Hepatocyte (in vitro differentiated cells): Measurements from ENCODE around the gene CFAP69.

Experiments
- EZH2 ChIP-seq: fragments of 200-600 bp; sonication (generic); IDR thresholded peaks from 2 replicates; pipeline ENCODE4 v1.6.1; 2016; ENCODE audit warnings: antibody characterized with exemption, mild to moderate bottlenecking, borderline replicate concordance
- EZH2phosphoT487 ChIP-seq: fragments of 200-600 bp; sonication (generic); IDR thresholded peaks from one replicate; pipeline ENCODE4 v1.6.1; 2018; ENCODE audit warnings: antibody characterized with exemption, mild to moderate bottlenecking, low read depth, moderate library complexity; ENCODE audit not compliant: unreplicated experiment, severe bottlenecking
- TF ChIP-seq, protein P1 (sequence below): fragments of 200-600 bp; sonication (generic); IDR thresholded peaks from 2 replicates; pipeline ENCODE4 v1.5.1; 2016; ENCODE audit warnings: antibody characterized with exemption, mild to moderate bottlenecking; ENCODE audit not compliant: poor library complexity

DNA sequence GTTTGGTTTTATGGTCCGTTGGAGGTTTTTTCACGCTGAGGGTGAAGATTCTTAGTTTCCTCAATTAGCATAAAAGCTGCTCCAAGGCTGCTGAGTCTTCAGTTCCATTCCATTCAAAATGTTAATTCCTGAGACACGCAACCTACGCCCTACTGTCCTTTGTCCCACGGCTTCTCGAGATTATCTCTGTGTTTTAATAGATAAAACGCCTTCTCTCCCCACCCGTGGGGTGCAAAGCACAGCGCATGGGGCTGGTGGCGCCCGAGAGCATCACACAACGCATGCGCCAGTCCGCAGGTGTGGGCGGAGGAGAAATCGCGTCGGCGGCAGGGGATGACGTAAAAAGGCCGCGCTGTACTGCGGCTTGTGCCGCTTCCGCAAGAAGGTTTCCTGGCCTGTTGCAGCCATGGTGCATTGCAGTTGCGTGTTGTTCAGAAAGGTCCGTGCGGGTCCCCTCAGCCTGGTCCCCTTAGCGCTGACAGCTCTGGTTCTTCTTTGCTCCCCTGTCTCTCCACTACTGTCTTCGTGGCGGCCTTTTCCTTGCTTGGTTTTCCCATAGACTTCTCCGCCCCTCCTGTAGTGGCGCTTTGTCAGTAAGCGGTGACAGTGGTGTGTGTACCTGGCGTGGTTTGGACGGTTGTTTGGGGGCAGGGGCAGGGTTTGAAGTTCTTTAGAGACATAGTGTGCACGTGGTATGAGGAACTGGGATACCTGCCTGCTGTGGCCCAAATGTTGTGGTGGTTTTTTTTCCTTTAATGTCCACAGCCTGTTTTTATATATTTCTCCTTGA, 101.6 kb downstream of the CFAP69 start, which contains the start of gene GTPBP10:
- TF ChIP-seq, protein P1, sequence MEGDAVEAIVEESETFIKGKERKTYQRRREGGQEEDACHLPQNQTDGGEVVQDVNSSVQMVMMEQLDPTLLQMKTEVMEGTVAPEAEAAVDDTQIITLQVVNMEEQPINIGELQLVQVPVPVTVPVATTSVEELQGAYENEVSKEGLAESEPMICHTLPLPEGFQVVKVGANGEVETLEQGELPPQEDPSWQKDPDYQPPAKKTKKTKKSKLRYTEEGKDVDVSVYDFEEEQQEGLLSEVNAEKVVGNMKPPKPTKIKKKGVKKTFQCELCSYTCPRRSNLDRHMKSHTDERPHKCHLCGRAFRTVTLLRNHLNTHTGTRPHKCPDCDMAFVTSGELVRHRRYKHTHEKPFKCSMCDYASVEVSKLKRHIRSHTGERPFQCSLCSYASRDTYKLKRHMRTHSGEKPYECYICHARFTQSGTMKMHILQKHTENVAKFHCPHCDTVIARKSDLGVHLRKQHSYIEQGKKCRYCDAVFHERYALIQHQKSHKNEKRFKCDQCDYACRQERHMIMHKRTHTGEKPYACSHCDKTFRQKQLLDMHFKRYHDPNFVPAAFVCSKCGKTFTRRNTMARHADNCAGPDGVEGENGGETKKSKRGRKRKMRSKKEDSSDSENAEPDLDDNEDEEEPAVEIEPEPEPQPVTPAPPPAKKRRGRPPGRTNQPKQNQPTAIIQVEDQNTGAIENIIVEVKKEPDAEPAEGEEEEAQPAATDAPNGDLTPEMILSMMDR, result peak; percentile 56
- no peak for TF ChIP-seq EZH2
- no peak for TF ChIP-seq EZH2phosphoT487
